Body of pancreas (tissue), 4 donors: Measurements from ENCODE around the gene QRICH1. TPM values are rescaled to one million over a fixed set of nuclear protein-coding genes. Genes with fewer than 3 reads are reported as not detected.

Experiments
- ATAC-seq: fragments of 150-250 bp; one replicate; pipeline ENCODE4 v1.9.1; 2016
- DNase-seq, 4 donors: peaks; one replicate each; pipeline ENCODE4 v3.0.0-alpha.2; 2019
- H3K27ac ChIP-seq, 4 donors: fragments of 200-600 bp; sonication (generic); 1 replicate in 3 of 4; 2 replicates in 1 of 4; pipeline versions ENCODE4 v1.5.1 to v1.6.1; 2016 to 2019; ENCODE audit warnings: mild to moderate bottlenecking in 1 of 4, mixed read lengths in 1 of 4, moderate library complexity in 1 of 4
- H3K27me3 ChIP-seq, 2 donors: fragments of 200-600 bp; sonication (generic); one replicate each; pipeline ENCODE4 v1.6.0; 2016; ENCODE audit warnings: mild to moderate bottlenecking in 1 of 2
- H3K36me3 ChIP-seq, 2 donors: fragments of 200-600 bp; sonication (generic); replicated peaks in 1 of 2; 2 replicates each; pipeline ENCODE4 v1.5.1; 2016; ENCODE audit warnings: low read depth in 2 of 2; ENCODE audit not compliant: insufficient read depth in 1 of 2
- H3K4me1 ChIP-seq: fragments of 200-600 bp; sonication (generic); one replicate; pipeline ENCODE4 v1.6.0; 2016
- H3K4me3 ChIP-seq, 2 donors: fragments of 200-600 bp; sonication (generic); 1 replicate in 1 of 2; 2 replicates in 1 of 2; pipeline ENCODE4 v1.5.1; 2016 to 2019
- H3K9me3 ChIP-seq, 3 donors: fragments of 200-600 bp; sonication (generic); 1 replicate in 2 of 3; 2 replicates in 1 of 3; pipeline ENCODE4 v1.5.1; 2016
- POLR2A ChIP-seq, 3 donors: fragments of 450-650 bp; IDR thresholded peaks; one replicate each; pipeline ENCODE4 v1.6.1; 2016; ENCODE audit warnings: antibody characterized with exemption in 3 of 3, mild to moderate bottlenecking in 2 of 3
- WGBS, 2 donors: methylation state at CpG; one replicate each; pipeline ENCODE4 v1.1.5; 2017; 5-methylcytosine and 5-hydroxymethylcytosine counted together
- intact Hi-C: fragments of 100-400 bp; cut with DNase I; formaldehyde crosslinking; loops from one replicate; pipeline ENCODE4 v1.15.1; 2023
- total RNA-seq, 2 donors: library from RNA; depleted of rRNA; stranded (reverse); fragments of >200 nt; gene quantifications; one replicate each; pipeline ENCODE4 v1.1.0, GENCODE V29; 2016
- TF ChIP-seq, protein P1 (sequence below), 7 experiments: fragments of 450-650 bp in 4 of 7; fragments of 200-600 bp in 3 of 7; sonication (generic) in 3 of 7; IDR thresholded peaks; one replicate each; pipeline ENCODE4 v1.5.1; 2016 to 2019; ENCODE audit warnings: antibody characterized with exemption in 7 of 7

QRICH1 gene
- total RNA-seq, 2 donors from 2014 or later = 63.6 to 67.9 TPM

DNA sequence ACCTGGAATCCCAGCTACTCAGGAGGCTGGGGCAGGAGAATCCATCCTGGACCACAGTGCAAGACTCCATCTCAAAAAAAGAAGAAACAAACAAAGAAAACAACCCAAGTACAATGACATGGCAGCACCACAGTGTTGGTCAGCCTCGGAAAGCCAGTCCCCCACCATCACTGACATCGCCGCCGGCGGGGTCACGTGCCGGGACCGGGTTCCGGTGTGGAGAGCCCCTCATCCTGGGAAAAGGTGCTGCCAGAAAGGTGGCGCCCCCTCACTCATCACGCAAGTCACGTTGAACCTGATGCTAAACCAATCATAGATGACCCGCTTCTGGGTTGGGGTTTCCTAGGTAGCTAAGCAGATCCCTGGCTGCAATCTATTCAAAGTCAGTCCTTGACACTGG, 17.8 kb downstream of the QRICH1 start:
- H3K9me3 ChIP-seq = no peaks in the 10 kb centered on the region
- H3K27me3 ChIP-seq = no peaks in the 10 kb centered on the region
- TF ChIP-seq, protein P1, sequence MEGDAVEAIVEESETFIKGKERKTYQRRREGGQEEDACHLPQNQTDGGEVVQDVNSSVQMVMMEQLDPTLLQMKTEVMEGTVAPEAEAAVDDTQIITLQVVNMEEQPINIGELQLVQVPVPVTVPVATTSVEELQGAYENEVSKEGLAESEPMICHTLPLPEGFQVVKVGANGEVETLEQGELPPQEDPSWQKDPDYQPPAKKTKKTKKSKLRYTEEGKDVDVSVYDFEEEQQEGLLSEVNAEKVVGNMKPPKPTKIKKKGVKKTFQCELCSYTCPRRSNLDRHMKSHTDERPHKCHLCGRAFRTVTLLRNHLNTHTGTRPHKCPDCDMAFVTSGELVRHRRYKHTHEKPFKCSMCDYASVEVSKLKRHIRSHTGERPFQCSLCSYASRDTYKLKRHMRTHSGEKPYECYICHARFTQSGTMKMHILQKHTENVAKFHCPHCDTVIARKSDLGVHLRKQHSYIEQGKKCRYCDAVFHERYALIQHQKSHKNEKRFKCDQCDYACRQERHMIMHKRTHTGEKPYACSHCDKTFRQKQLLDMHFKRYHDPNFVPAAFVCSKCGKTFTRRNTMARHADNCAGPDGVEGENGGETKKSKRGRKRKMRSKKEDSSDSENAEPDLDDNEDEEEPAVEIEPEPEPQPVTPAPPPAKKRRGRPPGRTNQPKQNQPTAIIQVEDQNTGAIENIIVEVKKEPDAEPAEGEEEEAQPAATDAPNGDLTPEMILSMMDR (IDR thresholded peaks at IDR 0.05) = no peak
- no peak for TF ChIP-seq POLR2A (IDR thresholded peaks at IDR 0.05)
- intact Hi-C loops = no loop called here
- WGBS, 2 donors = 95 to 96% methylated on average over 13 of the region's 13 CpGs
- no peak overlapping the region for H3K4me3 ChIP-seq
- no peaks in the 10 kb centered on the region for H3K4me1 ChIP-seq
- ATAC-seq (no peak), DNase-seq (no peak)
- no peak overlapping the region for H3K27ac ChIP-seq
- H3K36me3 ChIP-seq = peaks cover 21 to 45% of the 10 kb centered on the region in 2 donors

DNA sequence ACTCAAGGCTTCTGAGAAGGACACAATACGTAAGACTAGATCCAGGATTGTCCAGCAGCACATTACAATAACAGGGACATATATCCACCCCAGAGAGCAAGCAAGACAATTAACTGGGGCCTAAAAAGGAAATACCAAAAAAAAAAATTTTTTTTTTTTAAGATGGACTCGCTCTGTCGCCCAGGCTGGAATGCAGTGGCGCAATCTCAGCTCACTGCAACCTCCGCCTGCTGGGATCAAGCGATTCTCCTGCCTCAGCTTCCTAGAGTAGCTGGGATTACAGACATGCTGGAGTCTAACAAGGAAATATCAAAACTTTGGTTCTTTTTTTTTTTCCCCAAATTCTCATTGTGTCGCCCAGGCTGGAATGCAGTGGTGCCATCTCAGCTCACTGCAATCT, 35.9 kb downstream of the QRICH1 start:
- intact Hi-C loops = no loop called here
- 94 to 95% methylated on average over 7 of the region's 7 CpGs for WGBS, 2 donors
- Histone ChIP-seq H3K27ac (no peak overlapping the region), H3K27me3 (no peaks in the 10 kb centered on the region), H3K4me3 (no peak overlapping the region), H3K36me3 (peaks cover 13 to 17% of the 10 kb centered on the region in 2 donors), H3K4me1 (no peaks in the 10 kb centered on the region), H3K9me3 (no peaks in the 10 kb centered on the region)
- DNase-seq = no peak
- no peak for ATAC-seq
- TF ChIP-seq, protein P1 (IDR thresholded peaks at IDR 0.05) = no peak
- no peak for TF ChIP-seq POLR2A (IDR thresholded peaks at IDR 0.05)

DNA sequence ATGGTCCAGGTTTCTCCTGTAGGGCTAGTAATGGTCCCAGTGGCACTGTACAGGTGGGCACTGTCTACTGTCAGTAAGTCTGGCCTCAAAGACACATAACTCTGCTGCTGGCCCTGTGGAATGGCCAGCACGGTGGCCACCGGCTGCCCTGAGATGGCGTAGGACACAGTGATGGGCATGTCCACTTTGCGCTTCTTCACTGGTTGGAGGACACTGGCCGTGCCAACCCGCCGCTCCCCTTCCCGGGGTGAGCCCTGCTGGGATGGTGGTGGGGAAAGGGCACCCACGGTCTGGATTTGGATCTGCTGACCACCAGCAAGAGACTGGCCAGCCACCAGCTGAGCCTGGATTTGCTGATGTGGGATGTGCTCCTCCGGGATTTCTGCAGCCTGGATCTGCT, 36.6 kb downstream of the QRICH1 start:
- DNase-seq = no peak
- WGBS, 2 donors = 91% methylated on average over 10 of the region's 10 CpGs; no CpG with 5 or more reads in 1 of the 2 donors
- Histone ChIP-seq H3K4me3 (no peak overlapping the region), H3K4me1 (no peaks in the 10 kb centered on the region), H3K36me3 (peaks cover 13 to 18% of the 10 kb centered on the region in 2 donors), H3K27me3 (no peaks in the 10 kb centered on the region), H3K27ac (no peak overlapping the region), H3K9me3 (no peaks in the 10 kb centered on the region)
- intact Hi-C loops = no loop called here
- no peak for ATAC-seq
- no peak for TF ChIP-seq POLR2A (IDR thresholded peaks at IDR 0.05)
- TF ChIP-seq, protein P1 (IDR thresholded peaks at IDR 0.05) = no peak

- Histone ChIP-seq H3K36me3 (peaks cover 13 to 19% of the 10 kb centered on the region in 2 donors), H3K9me3 (no peaks in the 10 kb centered on the region), H3K27me3 (no peaks in the 10 kb centered on the region), H3K27ac (no peak overlapping the region), H3K4me3 (no peak overlapping the region), H3K4me1 (no peaks in the 10 kb centered on the region)
- TF ChIP-seq POLR2A (IDR thresholded peaks at IDR 0.05) = no peak
- ATAC-seq (no peak), DNase-seq (no peak)
- WGBS, 2 donors = 96 to 100% methylated on average over 2 of the region's 2 CpGs
- intact Hi-C loops = no loop called here
Observed at GRCh38 chr3:49054344-49054862, 39.5 kb downstream of the QRICH1 start.

GRCh38 chr3:49053543-49053942, 40.3 kb downstream of the QRICH1 start:
- no peaks in the 10 kb centered on the region for H3K9me3 ChIP-seq
- TF ChIP-seq, protein P1 (IDR thresholded peaks at IDR 0.05) = no peak
- TF ChIP-seq POLR2A (IDR thresholded peaks at IDR 0.05) = no peak
- ATAC-seq (no peak), DNase-seq (no peak)
- no peak overlapping the region for H3K27ac ChIP-seq
- no peaks in the 10 kb centered on the region for H3K4me1 ChIP-seq
- intact Hi-C loops = no loop called here
- H3K4me3 ChIP-seq = no peak overlapping the region
- WGBS, 2 donors = 91 to 100% methylated on average over 1 of the region's 1 CpG
- no peaks in the 10 kb centered on the region for H3K27me3 ChIP-seq
- peaks cover 13 to 19% of the 10 kb centered on the region in 2 donors for H3K36me3 ChIP-seq
